ENCODE measurements around the gene TMEM171. TPM values are rescaled to one million over a fixed set of nuclear protein-coding genes. Genes with fewer than 3 reads are reported as not detected.

TMEM171 gene
- total RNA-seq: not detected

- TF ChIP-seq CTCF (IDR thresholded peaks at IDR 0.05; ENCODE audit: low read depth): no peak
Measured at GRCh38 chr5:73120222-73121118, at the start of gene TMEM171. Gene TMEM171 (plus strand): TSS chr5:73120575. CDS start chr5:73123374, 2,799 bp downstream.

- TF ChIP-seq CTCF (IDR thresholded peaks at IDR 0.05; ENCODE audit: low read depth): no peak
Measured at GRCh38 chr5:73081093-73081492, 39.3 kb upstream of the TMEM171 start.

GRCh38 chr5:73088026-73088425 is 32.3 kb upstream of the TMEM171 start:
- TF ChIP-seq CTCF (IDR thresholded peaks at IDR 0.05; ENCODE audit: low read depth): no peak

GRCh38 chr5:73093943-73094342 is 26.4 kb upstream of the TMEM171 start:
- TF ChIP-seq CTCF (IDR thresholded peaks at IDR 0.05; ENCODE audit: low read depth): no peak

- no peak for TF ChIP-seq CTCF (IDR thresholded peaks at IDR 0.05; ENCODE audit: low read depth)
Measured at GRCh38 chr5:73094415-73094814, 26.0 kb upstream of the TMEM171 start.

- no peak for TF ChIP-seq CTCF (IDR thresholded peaks at IDR 0.05; ENCODE audit: low read depth)
Measured at GRCh38 chr5:73095564-73096238, 24.7 kb upstream of the TMEM171 start.

GRCh38 chr5:73096239-73096575 is 24.2 kb upstream of the TMEM171 start:
- no peak for TF ChIP-seq CTCF (IDR thresholded peaks at IDR 0.05; ENCODE audit: low read depth)

All from subcutaneous adipose tissue (tissue), 4 donors.